Measurements from ENCODE around the gene NANOS2. TPM values are rescaled to one million over a fixed set of nuclear protein-coding genes. Genes with fewer than 3 reads are reported as not detected.

NANOS2 gene
- total RNA-seq, 1 donor from 2014 or later: not detected

DNA sequence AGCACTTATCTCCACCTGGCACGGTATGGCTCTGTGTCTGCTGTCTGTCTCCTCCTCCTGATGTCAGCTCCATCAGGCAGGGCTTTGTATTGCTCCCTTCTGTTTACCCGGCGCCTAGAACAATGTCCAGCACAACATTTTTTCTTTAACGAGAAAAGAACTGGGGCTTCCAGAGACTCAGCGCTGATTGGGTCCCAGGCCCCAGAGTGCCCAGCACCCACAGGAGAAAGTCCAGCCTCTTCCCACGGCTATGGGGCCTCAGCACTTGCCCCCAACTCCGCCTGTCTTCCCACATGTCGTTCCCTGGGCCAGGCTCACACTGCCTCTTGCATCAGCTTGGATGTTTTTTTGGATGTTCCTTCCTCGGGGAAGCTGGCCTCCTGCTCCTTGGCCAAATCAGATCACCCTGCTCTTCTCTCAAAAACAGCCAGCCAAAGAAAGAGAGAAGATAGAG, 19.0 kb downstream of the NANOS2 start:
- TF ChIP-seq, protein P1, sequence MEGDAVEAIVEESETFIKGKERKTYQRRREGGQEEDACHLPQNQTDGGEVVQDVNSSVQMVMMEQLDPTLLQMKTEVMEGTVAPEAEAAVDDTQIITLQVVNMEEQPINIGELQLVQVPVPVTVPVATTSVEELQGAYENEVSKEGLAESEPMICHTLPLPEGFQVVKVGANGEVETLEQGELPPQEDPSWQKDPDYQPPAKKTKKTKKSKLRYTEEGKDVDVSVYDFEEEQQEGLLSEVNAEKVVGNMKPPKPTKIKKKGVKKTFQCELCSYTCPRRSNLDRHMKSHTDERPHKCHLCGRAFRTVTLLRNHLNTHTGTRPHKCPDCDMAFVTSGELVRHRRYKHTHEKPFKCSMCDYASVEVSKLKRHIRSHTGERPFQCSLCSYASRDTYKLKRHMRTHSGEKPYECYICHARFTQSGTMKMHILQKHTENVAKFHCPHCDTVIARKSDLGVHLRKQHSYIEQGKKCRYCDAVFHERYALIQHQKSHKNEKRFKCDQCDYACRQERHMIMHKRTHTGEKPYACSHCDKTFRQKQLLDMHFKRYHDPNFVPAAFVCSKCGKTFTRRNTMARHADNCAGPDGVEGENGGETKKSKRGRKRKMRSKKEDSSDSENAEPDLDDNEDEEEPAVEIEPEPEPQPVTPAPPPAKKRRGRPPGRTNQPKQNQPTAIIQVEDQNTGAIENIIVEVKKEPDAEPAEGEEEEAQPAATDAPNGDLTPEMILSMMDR (IDR thresholded peaks at IDR 0.05): no peak
- H3K27me3 Mint-ChIP-seq (ENCODE audit: unreplicated experiment): no peaks in the 10 kb centered on the region
- H3K27ac Mint-ChIP-seq (ENCODE audit: unreplicated experiment): no peak overlapping the region
- H3K4me3 Mint-ChIP-seq (ENCODE audit: unreplicated experiment): no peak overlapping the region
- peaks cover 1% of the 10 kb centered on the region for H3K4me1 Mint-ChIP-seq (ENCODE audit: unreplicated experiment)
- no peak for DNase-seq (ENCODE audit: extremely low spot score, unreplicated experiment)
- no peaks in the 10 kb centered on the region for H3K9me3 Mint-ChIP-seq (ENCODE audit: unreplicated experiment)
- peaks cover 18% of the 10 kb centered on the region for H3K36me3 Mint-ChIP-seq (ENCODE audit: unreplicated experiment)

DNA sequence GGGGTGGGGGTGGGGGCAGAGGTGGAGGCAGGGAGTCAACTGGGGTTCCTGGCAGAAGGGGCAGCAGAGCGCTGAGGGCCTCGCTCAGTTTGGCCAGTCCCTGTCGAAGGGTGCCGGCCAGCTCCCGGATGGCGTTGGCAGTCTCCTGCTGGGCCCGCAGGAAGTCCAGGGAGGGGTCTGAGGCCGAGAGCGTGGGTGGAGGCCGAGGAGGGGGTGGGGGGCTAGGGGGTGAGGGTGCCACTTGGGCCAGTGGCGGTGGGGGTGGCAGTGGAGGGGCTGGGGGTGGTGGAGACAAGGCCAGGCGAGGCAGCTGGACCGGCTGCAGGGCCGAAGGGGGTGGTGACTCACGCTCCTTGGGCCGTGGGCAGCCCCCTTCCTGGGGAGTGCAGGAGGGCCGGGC, 23.7 kb downstream of the NANOS2 start:
- TF ChIP-seq, protein P1 (IDR thresholded peaks at IDR 0.05): no peak
- Mint-ChIP-seq H3K9me3 (ENCODE audit: unreplicated experiment) (no peaks in the 10 kb centered on the region), H3K4me3 (ENCODE audit: unreplicated experiment) (no peak overlapping the region), H3K36me3 (ENCODE audit: unreplicated experiment) (peaks cover 10% of the 10 kb centered on the region), H3K4me1 (ENCODE audit: unreplicated experiment) (peaks cover 9% of the 10 kb centered on the region), H3K27ac (ENCODE audit: unreplicated experiment) (no peak overlapping the region), H3K27me3 (ENCODE audit: unreplicated experiment) (no peaks in the 10 kb centered on the region)
- DNase-seq (ENCODE audit: extremely low spot score, unreplicated experiment): no peak

DNA sequence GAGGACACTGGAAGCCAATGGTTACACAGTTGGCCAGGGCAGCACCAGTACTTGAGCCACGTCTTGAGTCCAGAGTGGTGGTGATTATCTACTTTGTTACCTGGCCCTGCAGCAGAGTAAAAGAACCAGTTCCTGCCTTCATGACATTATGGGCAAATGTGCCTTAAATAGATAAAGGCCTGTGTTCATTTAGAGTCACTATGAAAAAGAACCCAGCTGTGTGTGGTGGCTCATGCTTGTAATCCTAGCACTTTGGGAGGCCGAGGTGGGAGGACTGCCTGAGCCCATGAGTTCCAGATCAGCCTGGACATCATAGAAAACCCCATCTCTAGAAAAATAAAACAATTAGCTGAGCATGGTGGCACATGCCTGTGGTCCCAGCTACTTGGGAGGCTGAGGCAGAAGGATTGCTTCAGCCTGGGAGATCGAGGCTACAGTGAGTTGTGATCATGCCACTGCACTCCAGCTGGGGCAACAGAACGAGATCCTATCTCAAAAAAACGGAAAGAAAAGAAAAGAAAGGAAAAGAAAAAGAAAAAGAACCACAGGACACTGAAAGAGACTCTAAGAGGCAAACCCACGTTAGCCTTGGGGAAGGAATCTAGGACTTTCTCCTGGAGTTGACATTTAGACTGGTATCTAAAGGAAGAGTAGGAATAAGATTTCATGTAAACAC, 25.2 kb downstream of the NANOS2 start:
- TF ChIP-seq, protein P1 (IDR thresholded peaks at IDR 0.05): no peak
- peaks cover 2% of the 10 kb centered on the region for H3K36me3 Mint-ChIP-seq (ENCODE audit: unreplicated experiment)
- H3K27ac Mint-ChIP-seq (ENCODE audit: unreplicated experiment): no peak overlapping the region
- DNase-seq (ENCODE audit: extremely low spot score, unreplicated experiment): no peak
- no peaks in the 10 kb centered on the region for H3K27me3 Mint-ChIP-seq (ENCODE audit: unreplicated experiment)
- H3K4me1 Mint-ChIP-seq (ENCODE audit: unreplicated experiment): peaks cover 14% of the 10 kb centered on the region
- H3K9me3 Mint-ChIP-seq (ENCODE audit: unreplicated experiment): no peaks in the 10 kb centered on the region
- H3K4me3 Mint-ChIP-seq (ENCODE audit: unreplicated experiment): no peak overlapping the region

DNA sequence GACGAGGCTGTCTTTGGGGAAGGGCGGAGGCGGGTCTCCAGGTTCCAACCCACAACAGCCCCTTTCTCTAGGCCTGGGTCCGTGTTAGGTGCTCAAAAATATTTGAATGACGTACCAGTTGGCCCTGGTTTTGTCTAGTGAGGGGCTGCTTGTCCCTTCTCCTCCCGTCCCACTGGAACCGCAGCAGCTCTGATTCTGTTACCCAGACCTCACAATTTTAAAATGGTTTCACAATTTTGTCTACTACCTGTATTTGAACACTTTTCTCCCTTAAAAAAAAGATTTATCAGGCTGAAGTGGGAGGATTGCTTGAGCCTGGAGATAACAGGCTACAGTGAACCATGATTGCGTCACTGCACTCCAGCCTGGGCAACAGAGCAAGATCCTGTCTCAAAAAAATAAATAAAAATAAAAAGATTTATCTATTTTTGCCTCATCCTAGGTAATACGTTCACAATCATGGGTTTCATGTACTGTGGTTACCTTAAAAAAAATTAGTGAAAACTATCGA, 27.3 kb downstream of the NANOS2 start:
- H3K4me3 Mint-ChIP-seq (ENCODE audit: unreplicated experiment): peak overlapping the region; percentile 96
- DNase-seq (ENCODE audit: extremely low spot score, unreplicated experiment): no peak
- peak overlapping the region; percentile 98 for H3K27ac Mint-ChIP-seq (ENCODE audit: unreplicated experiment)
- peaks cover 6% of the 10 kb centered on the region for H3K36me3 Mint-ChIP-seq (ENCODE audit: unreplicated experiment)
- TF ChIP-seq, protein P1 (IDR thresholded peaks at IDR 0.05): no peak
- H3K4me1 Mint-ChIP-seq (ENCODE audit: unreplicated experiment): peaks cover 22% of the 10 kb centered on the region
- no peaks in the 10 kb centered on the region for H3K9me3 Mint-ChIP-seq (ENCODE audit: unreplicated experiment)
- H3K27me3 Mint-ChIP-seq (ENCODE audit: unreplicated experiment): no peaks in the 10 kb centered on the region

DNA sequence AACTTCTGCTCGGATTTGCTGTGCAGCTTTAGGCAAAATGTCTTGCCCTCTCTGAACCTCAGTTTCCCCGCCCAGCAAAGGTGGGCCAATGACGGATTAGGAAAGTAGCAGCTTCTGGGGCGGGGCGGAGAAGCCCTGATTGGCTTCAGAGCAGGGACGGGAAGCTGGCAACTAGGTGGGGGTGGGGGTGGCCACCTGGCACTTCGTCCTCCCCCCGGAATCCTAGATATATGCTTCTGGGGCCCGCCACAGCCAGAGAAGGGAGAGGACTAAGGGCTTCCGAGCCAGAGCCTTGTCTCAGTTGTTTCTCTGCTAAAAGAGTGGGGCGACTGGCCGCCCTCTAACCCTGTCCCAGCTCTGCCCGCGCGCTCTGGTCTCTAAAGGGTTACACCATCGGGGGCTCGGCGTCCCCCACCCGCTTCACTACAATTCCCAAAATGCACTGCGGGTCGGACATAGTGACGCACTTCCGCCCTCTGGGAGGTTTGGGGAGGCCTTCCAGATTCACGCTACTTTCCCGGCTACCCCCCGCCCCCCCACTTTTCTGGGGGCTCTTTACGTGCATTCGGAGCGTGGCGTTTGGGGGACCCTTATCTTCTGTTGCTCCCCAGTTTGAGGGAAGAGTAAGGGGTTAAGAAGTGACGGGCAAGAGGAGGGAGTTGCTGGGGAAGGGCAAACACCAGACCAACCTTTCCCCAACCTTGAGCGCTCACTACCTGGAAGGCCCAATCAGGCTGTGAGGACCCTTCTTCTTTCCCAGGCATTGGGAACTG, 28.0 kb downstream of the NANOS2 start:
- TF ChIP-seq, protein P1 (IDR thresholded peaks at IDR 0.05): no peak
- Mint-ChIP-seq H3K4me1 (ENCODE audit: unreplicated experiment) (peaks cover 22% of the 10 kb centered on the region), H3K27ac (ENCODE audit: unreplicated experiment) (peak overlapping the region; percentile 98), H3K36me3 (ENCODE audit: unreplicated experiment) (peaks cover 6% of the 10 kb centered on the region), H3K27me3 (ENCODE audit: unreplicated experiment) (no peaks in the 10 kb centered on the region), H3K4me3 (ENCODE audit: unreplicated experiment) (peak overlapping the region; percentile 96), H3K9me3 (ENCODE audit: unreplicated experiment) (no peaks in the 10 kb centered on the region)
- DNase-seq (ENCODE audit: extremely low spot score, unreplicated experiment): peak; percentile 95
